NK-92 (cell line): ENCODE data around the gene DDAH2.
"Not testable (repeated sequence)": the region's sequence is repeated elsewhere in the genome, so short reads cannot be mapped to it uniquely, and the experiment has no call there.

Experiments used
- DNase-seq: peaks from one replicate; lab custom pipeline; 2025; ENCODE audit not compliant: unreplicated experiment; lab: John Stamatoyannopoulos, UW

Gene DDAH2

GRCh38 chr6:31715022-31715958 is 13.8 kb downstream of the DDAH2 start, which contains the start of gene LY6G6D:
Gene LY6G6D (plus strand): TSS chr6:31715348. CDS start chr6:31715356, 8 bp downstream.
- DNase-seq = no peak

- no peak for DNase-seq
Measured at GRCh38 chr6:31713991-31714684, 15.0 kb downstream of the DDAH2 start.

DNA sequence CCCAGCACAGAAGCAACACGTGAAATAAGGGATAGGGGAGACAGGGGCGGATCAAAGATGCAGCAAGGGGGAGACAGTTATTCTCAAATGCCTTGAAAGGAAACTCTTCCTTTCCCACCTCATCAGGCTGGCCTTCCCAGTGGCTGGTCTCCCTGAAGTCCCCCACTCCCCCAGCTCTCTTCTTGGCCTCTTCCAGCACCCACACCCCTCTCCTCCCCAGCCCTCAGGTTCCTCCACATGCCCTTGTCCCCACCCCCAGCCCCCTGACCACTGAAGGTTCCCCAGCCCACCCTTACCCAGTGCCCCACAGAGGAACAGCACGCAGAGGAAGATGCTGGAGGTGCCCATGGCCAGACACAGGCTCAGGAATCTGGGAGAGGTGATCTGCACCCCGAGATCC is 15.6 kb downstream of the DDAH2 start:
- DNase-seq = no peak

GRCh38 chr6:31712296-31712695 is 16.8 kb downstream of the DDAH2 start:
- DNase-seq = no peak

GRCh38 chr6:31711233-31711632 is 17.9 kb downstream of the DDAH2 start:
- no peak for DNase-seq

GRCh38 chr6:31710523-31711219 is 18.4 kb downstream of the DDAH2 start:
- no peak for DNase-seq

GRCh38 chr6:31709157-31709556 is 19.9 kb downstream of the DDAH2 start:
- DNase-seq = not testable (repeated sequence)

GRCh38 chr6:31708224-31708623 is 20.9 kb downstream of the DDAH2 start:
- DNase-seq = no peak

GRCh38 chr6:31707701-31708100 is 21.4 kb downstream of the DDAH2 start:
- no peak for DNase-seq

GRCh38 chr6:31706599-31706998 is 22.5 kb downstream of the DDAH2 start, which contains the start of gene LY6G6F:
Gene LY6G6F (plus strand): TSS chr6:31706866. CDS start chr6:31706907, 41 bp downstream.
- no peak for DNase-seq

- no peak for DNase-seq
Measured at GRCh38 chr6:31705931-31706330, 23.2 kb downstream of the DDAH2 start.

GRCh38 chr6:31702819-31703716 is 26.0 kb downstream of the DDAH2 start, which contains the start of gene ABHD16A:
Gene ABHD16A (minus strand): TSS chr6:31703324. CDS start chr6:31703281, 43 bp downstream.
- DNase-seq = peak; percentile 84

DNA sequence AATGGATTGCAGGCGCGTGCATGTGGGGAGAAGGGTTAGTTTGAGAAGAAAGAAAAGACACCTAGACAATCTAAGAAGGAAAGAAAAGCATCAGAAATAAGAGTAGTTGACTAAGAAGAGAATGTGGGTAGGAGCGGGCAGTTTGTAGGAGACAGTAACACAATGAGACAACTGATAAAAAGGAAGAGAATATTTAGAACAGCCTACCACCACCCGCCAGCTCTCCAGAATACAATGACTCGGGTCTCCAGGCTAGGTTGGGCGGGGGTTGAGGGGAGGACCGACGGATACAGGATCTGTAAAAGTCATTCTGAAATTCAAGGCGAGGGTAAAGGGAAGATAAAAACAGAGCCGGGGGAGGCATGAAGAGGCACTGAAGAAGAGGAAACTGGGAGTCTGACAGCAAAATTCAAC is 26.7 kb downstream of the DDAH2 start:
- DNase-seq = no peak

DNA sequence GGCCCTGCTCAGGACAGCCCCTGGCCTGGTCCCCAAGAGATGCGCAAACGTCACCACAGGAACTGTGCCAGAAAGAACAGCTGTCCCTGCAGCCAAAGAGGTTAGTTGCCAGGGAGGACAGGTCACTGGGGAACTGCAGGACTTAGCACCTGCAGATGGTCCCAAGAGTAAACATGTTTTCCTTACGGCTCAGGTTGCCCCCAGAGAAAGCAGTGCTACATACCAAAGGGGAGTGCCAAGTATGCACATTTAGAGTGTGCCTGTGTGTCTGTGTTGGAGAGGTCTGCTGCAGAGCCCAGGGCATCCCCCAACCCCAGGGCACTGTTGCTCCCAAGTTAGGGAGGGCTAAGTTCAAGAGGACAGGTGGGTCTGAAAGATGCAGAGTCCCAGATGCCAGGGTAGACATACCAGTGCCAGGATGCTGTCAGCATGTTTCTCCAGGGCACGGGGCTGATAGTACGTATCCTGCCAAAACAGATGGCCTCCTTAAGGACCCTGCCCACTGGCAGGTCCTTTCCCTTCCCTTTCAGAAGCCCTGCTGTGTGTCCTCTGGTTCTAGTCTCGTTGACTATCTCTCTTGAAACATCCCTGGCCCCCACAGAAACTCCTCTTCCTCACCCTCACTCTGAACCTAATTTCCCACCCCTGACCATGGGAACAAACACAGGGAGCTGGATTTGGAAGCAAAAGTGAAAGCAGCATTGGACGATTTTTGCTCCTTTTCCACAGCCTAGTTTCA is 27.3 kb downstream of the DDAH2 start:
- no peak for DNase-seq

DNA sequence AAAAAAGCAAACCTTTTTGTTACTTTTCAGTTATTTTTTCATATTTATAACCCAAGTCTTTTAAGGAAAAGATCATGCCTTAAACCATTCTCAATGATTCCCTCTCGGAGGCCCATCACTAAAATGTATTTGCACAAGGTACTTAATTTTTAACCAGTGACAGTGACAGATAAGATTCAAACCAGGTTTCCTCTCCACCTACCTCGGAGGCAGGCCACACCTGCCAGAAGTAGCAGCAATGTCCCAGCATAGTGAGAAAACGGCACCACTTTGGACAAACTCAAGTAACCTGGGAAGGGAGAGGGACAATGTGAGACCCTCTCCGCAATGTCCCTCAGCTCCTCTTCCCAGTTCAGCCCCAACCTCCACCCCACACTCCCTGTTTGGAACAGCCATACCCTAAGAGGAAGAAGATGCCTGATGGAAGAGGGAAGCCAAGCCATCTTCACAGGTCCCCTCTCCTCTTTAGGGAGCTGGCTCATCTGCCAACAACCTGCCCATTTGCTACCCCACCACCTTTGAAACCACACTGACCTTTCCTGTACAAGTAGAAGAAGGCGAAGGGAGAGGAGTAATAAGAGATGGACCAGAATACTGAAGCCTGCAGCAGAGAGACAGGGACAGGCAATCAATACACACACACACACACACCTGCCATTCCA is 28.2 kb downstream of the DDAH2 start:
- DNase-seq = no peak

DNA sequence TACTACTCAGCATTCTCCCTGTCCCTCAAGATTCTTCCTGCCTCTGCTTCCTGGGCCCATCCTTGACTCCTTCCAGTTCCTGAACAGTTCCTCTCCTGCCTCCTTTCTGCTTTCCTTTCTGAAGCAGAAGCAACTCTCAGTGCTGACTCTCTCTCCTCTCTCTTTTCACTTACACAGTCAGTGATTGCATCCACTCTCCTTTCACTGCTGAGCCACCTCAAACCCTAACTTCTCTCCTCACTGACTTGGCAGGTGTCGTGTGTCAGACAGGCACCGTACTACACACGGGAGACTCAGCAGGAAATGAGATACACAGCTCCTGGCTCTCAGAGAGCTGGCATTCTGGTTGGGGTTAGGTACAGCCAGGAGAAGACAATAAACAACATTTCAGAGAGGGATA is 31.5 kb downstream of the DDAH2 start:
- no peak for DNase-seq

DNA sequence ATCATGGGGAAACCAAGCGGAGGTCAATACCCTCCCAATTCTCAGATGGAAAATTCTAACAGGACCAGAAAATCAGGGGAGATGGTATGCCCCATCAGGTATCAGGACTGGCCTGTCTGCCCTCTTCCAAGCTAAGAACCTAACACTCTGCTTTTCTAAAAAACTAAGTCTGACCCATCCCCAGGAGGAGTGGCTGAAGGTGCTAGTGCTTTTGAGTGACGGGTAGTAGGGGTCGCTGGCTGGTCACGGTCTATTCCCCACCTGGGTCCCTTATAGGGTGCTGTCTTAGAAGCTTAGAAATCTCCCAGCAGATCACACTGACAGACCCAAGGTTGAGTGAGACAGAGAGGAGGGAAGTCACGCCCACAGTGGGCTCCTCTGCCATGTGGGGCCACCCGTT is 35.6 kb downstream of the DDAH2 start:
- no peak for DNase-seq

- DNase-seq = no peak
Measured at GRCh38 chr6:31692886-31693285, 36.2 kb downstream of the DDAH2 start.

- DNase-seq = no peak
Measured at GRCh38 chr6:31692353-31692752, 36.7 kb downstream of the DDAH2 start.
